ENCODE measurements around the gene TMOD3. TPM values are rescaled to one million over a fixed set of nuclear protein-coding genes. Genes with fewer than 3 reads are reported as not detected.

The TMOD3 gene
- total and polyA plus RNA-seq, 2 of the 4 experiments (the other 2 are of a cell fraction) = 10.7 to 22.0 TPM

- H4K20me1 ChIP-seq (ENCODE audit: insufficient read depth, low read length) = 0 out of 2 replicates have a peak, but pooled peaks cover 9% of the 10 kb centered on the region
- no peaks in the 10 kb centered on the region for H3K27me3 ChIP-seq (ENCODE audit: control insufficient read depth, insufficient read depth, low read length)
- H3K9ac ChIP-seq (ENCODE audit: low read depth, low read length) = no peak overlapping the region
- dilution Hi-C loops (cut with HindIII; ENCODE audit: low sequenced_read_pairs, unreplicated experiment) (no loop called here), intact Hi-C loops (cut with micrococcal nuclease) (loop anchor here (5.0 kb wide), 1 partner anchor 339 kb away; no protein-coding TSS in a partner anchor), in situ Hi-C loops (cut with MboI; ENCODE audit: low sequenced_read_pairs) (no loop called here)
- H2BK5ac ChIP-seq (ENCODE audit: low read depth, low read length, poor library complexity, severe bottlenecking) = no peak overlapping the region
- H2AK5ac ChIP-seq (ENCODE audit: low read depth, low read length) = no peak overlapping the region
- ATAC-seq (ENCODE audit: low read depth) (no peak; the same call in 1 of the 2 replicates), DNase-seq (peak; percentile 31)
- H3K9me1 ChIP-seq (ENCODE audit: insufficient read depth, low read length) = peaks cover 11% of the 10 kb centered on the region; the same call in 1 of the 2 replicates
- H3K23ac ChIP-seq (ENCODE audit: low read depth, low read length) = no peak overlapping the region
- no peak overlapping the region for H2BK20ac ChIP-seq (ENCODE audit: low read depth, low read length)
- TF ChIP-seq SMC3 (IDR thresholded peaks at IDR 0.05; ENCODE audit: low read depth, low read length) (peak; percentile 59; the same call in 1 of the 2 replicates), CTCF (conservative IDR thresholded peaks at IDR 0.05; ENCODE audit: low read depth, low read length) (peak; percentile 66), RAD21 (IDR thresholded peaks at IDR 0.05; ENCODE audit: low read length) (peak; percentile 51), MAFK (IDR thresholded peaks at IDR 0.05; ENCODE audit: low read depth, low read length) (no peak)
- no peak overlapping the region; a peak in 1 of 4 replicates for H4K8ac ChIP-seq (ENCODE audit: low read depth in 2 of 2, low read length in 2 of 2)
- H4K91ac ChIP-seq (ENCODE audit: insufficient read depth, low read depth, low read length) = no peak overlapping the region
- H2AFZ ChIP-seq (replicated peaks; ENCODE audit: low read length, poor library complexity) = no peak overlapping the region
- no peak overlapping the region for H3K27ac ChIP-seq (ENCODE audit: insufficient read depth, low read length)
- H3K14ac ChIP-seq (replicated peaks; ENCODE audit: low read depth, low read length) = no peak overlapping the region
- no peak overlapping the region for H3K18ac ChIP-seq (ENCODE audit: low read depth, low read length)
- no peak overlapping the region for H2BK120ac ChIP-seq (ENCODE audit: low read depth, low read length)
- H2BK15ac ChIP-seq (ENCODE audit: low read depth, low read length) = no peak overlapping the region
- H3K4me1 ChIP-seq (ENCODE audit: control insufficient read depth, insufficient read depth, low read length) = peaks cover 11% of the 10 kb centered on the region
- peaks cover 28 to 54% of the 10 kb centered on the region in 2 experiments for H3K79me1 ChIP-seq (ENCODE audit: low read depth in 1 of 2, low read length in 2 of 2)
- no peak overlapping the region for H3K56ac ChIP-seq (ENCODE audit: extremely low read depth, insufficient read depth, low read length)
- peaks cover 9% of the 10 kb centered on the region for H3K36me3 ChIP-seq (ENCODE audit: control insufficient read depth, insufficient read depth, low read length)
- H3K4ac ChIP-seq (ENCODE audit: low read depth, low read length) = no peak overlapping the region
- H3K4me2 ChIP-seq (ENCODE audit: low read depth, low read length) = no peak overlapping the region
- no peak overlapping the region for H4K5ac ChIP-seq (ENCODE audit: low read depth, low read length)
- no peaks in the 10 kb centered on the region for H3K9me3 ChIP-seq (ENCODE audit: control insufficient read depth, insufficient read depth, low read length)
- WGBS, 2 experiments (ENCODE audit: extremely low coverage in 2 of 2, insufficient read length in 1 of 2) = no CpG with 5 or more reads among the region's 2 CpGs
- no peak overlapping the region for H2AK9ac ChIP-seq (replicated peaks; ENCODE audit: low read depth, low read length, poor library complexity)
- ChIA-PET POLR2A (ENCODE audit: unreplicated experiment) (no interaction called here), CTCF (interaction anchor here (1.0 to 1.8 kb wide), 2 partner anchors 10 to 16 kb away, joined by 3 to 7 read pairs; no protein-coding TSS in a partner anchor)
- BruUV-seq (replicated peaks) = no TSS peak
- no peak overlapping the region for H3K4me3 ChIP-seq (ENCODE audit: insufficient read depth, low read depth, low read length)
Observed at GRCh38 chr15:51888593-51889195, 59.2 kb downstream of the TMOD3 start.

All from IMR-90 (cell line).